HL-60 (cell line): ENCODE results near the gene PRDM15.

Source experiments
- CTCF ChIP-seq: IDR thresholded peaks from one replicate; pipeline ENCODE4 v1.5.1; 2011; ENCODE audit warnings: low read length, control low read depth, inconsistent platforms; ENCODE audit not compliant: insufficient read depth
- REST ChIP-seq: IDR thresholded peaks from 2 replicates; pipeline ENCODE4 v1.6.1; 2012; ENCODE audit warnings: low read depth; ENCODE audit not compliant: insufficient replicate concordance

- no peak for TF ChIP-seq REST
- no peak for TF ChIP-seq CTCF
Observed at GRCh38 chr21:41878831-41879189, 334 bp downstream of the PRDM15 start.
